GM12891 (cell line): ENCODE data around the gene UQCC3.

Source experiments
- POLR2A ChIP-seq: IDR thresholded peaks from 2 replicates; pipeline ENCODE4 v1.6.1; 2011; ENCODE audit warnings: low read depth, low read length, control low read depth
- POLR2AphosphoS5 ChIP-seq: IDR thresholded peaks from 2 replicates; pipeline ENCODE4 v1.6.1; 2011; ENCODE audit warnings: low read depth, low read length, control low read depth
- TAF1 ChIP-seq: IDR thresholded peaks from 2 replicates; pipeline ENCODE4 v1.6.1; 2011; ENCODE audit warnings: low read depth, low read length, control low read depth

DNA sequence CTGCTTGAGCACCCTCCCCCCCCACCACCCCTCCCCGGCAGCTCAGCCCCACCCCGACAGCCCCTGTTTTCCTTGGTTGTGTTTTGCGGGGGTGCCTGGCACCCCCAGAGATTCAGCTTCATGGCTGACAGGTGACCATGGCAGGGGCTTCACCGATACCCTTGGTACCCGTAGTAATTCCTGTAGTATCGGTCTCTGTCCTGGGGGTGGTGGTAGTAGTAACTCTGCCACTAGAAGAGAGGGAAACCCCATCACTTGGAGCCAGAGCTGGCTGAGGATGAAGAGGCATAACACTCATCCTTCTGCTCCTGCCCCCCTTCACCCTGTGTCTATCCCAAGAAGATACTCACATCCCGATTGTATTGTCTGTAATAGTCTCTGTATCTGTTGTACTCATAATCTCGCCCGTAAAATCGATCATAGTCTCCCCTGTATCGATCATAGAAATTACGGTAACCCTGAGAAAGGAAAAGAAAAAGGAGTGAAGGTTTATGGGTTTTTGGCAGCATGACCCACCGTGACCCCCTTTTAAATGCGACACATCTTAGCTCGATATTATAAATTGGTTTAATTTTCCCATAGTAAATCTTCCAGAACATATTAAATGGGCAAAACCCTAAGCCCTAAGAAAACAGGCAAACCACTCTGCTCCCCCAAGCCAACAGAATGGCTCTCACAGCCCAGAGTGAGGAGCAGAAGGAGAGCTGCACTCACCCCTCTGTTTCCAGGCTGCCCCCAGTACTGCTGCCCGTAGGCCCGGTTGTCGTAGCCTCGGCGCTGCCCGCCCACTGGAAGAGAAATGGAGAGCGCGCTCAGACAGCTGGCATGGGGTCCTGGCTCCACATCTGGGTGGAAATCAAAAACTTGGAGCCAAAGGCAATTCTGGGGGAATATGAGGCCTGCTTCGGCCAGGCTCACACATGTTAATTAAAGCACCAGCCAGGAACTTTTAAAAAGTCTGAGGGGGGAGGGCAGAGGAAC is 44.0 kb downstream of the UQCC3 start:
- TF ChIP-seq POLR2AphosphoS5 (no peak), POLR2A (no peak), TAF1 (no peak)
